GM12892 (cell line): ENCODE data around the gene CD93.

Experiments
- POLR2A ChIP-seq: IDR thresholded peaks from 2 replicates; pipeline ENCODE4 v1.6.1; 2011; ENCODE audit warnings: low read depth, low read length, control low read depth
- POLR2AphosphoS5 ChIP-seq: IDR thresholded peaks from 2 replicates; pipeline ENCODE4 v1.6.1; 2011; ENCODE audit warnings: low read depth, low read length, control low read depth
- TAF1 ChIP-seq: IDR thresholded peaks from 2 replicates; pipeline ENCODE4 v1.6.1; 2011; ENCODE audit warnings: low read depth, mild to moderate bottlenecking, control low read depth, low read length, borderline replicate concordance

DNA sequence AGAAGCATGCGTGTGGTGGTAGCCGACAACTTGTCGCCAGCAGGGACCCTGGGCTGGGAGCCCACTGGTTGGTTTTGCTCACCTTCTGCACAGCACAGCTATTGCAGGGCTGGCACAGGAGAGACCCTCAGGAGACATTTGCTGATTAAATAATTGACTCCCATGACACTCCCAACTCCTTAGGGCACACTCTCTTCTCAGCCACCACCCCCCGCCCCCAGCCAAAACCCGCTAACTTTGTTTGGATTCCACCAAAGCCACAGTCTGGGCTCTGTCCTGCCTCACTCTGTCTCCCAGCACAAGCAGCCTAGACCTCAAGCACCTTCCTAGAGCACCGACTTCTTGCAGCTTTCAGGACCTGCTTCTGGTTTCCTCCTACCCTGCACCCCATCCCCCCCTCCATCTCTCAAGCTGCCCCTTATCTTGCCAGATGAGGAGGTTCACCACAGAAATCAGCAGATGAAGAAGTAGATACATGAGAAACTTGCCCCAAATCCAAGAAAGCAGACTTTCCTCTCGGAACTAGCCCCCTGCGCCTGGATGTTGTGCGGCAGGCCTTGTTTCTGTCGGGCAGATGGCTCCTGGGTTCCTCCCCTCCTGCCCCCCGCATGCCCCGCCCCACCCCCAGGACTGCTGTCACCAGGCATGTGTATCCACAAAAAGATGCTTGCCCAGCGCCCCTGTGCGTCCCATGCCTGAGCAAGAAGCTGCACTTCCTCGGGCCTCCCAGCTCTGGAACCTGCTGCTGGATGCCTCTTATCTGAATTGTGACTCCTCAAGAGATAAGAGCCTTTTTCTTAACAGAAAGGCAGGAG lies 35.0 kb upstream of the CD93 start:
- TF ChIP-seq POLR2AphosphoS5 (no peak), TAF1 (no peak), POLR2A (no peak)
